Stimulated activated CD8-positive, alpha-beta memory T cell treated with anti-CD3 and anti-CD28 coated beads, Interleukin-2, amount 100 ng/mL, for 48 hours (primary cell): Measurements from ENCODE around the gene IFIT1B.
"Not testable (repeated sequence)": the region's sequence is repeated elsewhere in the genome, so short reads cannot be mapped to it uniquely, and the experiment has no call there.

Experiments used
- DNase-seq, 2 donors: peaks; one replicate each; pipeline ENCODE4 v3.0.0-alpha.2; 2020; ENCODE audit warnings: low read depth in 2 of 2

Gene IFIT1B

DNA sequence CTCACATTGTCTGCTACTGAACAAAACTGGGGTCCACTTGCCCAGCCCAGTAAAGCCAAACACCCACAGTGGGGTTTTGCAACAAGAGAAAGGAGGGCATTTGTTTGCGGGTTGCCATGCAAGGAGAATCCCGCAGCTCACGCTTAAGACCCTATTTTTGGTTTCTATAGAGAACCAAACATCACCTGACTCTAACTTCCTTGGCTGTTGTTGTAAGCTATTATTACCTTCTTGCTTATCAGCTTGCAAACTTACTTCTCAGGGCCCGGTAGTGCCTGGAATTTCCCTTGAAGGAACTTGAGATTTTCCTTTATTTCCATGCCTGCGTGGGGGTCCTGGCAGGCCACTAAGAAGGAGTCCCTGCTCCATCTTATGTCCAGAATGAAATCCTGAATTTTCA, 29.4 kb upstream of the IFIT1B start:
- DNase-seq = no peak

DNA sequence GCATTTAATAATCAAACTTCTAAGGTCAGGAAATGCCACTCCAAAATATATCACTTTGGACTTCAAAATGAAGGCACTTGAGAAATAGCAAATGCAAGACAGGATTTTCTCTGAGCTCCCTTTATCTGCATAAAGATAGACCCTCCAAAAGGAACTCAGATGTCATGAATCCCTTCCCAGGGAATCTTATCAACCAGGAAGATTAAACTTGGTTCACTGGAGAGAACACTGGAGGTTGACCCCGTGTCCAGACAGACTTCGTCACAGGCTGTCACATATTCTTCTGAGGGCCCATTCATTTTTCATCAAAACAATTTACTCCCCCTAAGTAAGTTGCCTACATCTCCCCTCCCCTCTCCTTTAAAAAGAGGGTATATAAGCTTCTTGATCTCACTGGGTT, 28.9 kb upstream of the IFIT1B start:
- DNase-seq = no peak

DNA sequence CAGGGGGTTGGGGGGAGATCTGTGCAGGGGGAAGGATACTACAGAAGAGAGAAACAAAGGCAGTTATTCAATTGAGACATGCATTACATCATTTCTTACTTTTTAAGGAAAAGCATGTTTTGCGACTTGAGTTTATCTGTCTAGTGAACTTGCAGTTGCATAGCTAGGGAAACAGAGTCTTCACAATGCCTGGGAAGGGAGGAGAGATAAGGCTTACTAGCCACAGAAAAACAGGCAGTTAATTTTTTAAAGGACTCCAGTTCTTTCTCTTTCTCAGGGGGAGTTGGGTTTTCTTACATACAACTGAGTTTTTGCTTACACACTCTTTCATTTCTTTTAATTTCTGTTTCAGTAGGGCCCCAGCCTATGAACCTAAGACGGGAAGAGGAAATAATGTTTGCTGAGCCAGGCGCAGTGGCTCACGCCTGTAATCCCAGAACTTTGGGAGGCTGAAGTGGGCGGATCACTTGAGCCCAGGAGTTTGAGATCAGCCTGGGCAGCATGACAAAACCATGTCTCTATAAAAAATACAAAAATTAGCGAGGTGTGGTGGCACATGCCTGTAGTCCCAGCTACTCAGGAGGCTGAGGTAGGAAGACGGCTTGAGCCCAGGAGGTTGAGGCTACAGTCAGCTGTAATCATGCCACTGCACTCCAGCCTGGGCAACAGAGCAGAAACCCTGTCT, 27.1 kb upstream of the IFIT1B start:
- not testable (repeated sequence) for DNase-seq

DNA sequence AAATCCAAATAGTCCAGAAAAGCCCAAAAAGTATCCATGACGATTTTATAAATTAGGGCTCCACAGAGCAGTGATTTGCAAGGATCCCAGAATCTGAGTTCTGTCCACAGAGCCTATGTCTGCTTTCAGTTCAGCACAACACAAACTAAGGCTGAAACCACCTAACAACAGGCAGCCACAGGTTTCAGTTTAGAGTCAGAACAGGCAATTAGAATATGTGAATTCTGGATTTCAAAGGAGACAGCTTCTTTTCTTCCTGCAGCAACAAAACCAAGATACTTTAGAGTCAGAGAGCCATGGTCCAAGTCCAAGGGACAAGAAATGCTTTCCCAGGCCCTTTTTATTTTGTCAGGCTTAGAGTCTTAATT, 26.5 kb upstream of the IFIT1B start:
- no peak for DNase-seq

DNA sequence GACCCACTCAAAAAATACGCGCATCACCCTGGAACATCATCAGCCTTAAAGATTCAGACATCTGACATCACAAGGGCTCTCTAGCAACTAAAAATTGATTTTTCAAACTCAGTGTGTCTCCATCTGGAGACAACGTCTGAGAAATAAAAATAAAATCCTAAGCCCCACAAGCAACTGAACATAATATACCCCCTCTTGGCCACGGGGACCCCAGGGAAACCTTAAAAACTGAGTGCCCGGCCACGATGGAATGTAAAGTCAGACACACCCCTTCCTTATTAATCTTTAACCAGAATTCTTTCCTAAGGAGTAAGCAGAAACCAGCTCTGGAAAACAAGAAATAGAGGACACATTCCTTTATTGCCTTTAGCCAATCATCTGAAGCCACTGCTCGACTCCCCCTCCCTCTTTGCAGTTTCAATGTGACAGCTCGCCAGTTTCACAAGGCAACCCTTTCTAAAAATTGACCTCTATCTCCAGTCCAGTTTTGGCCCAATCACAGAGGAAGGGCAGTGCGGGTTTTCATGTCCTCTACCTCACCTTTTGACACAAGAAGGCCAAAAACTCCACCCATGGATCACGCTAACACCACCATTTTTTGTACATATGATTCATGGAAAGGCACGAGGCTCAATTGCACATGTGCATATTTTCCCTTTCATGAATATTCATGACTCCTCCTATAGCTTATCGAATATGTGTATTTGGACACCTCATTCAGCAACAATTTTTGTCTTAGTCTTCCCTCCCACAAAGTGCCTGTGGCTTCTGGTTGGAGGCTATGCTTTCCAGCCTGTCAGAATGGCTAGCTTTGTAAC, 25.9 kb upstream of the IFIT1B start:
- DNase-seq = no peak

DNA sequence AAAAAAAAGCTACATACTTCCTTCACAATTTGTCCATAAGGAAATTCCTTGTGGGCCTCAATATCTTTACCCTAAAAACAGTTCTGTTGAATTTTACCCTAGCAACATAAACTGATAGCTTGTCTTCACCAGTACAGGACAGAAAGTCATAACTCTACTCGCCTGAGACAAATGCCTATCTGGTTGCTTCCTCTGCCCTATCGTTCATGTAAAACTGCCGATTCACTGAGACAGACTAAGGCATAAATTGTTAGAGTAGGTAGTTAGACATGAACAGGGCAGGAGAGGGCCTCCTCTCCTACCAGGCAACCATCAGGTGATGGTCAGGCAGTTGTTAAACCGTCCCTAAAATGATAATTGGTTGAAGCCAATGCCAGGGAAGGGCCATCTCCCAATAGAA, 25.1 kb upstream of the IFIT1B start:
- no peak for DNase-seq

DNA sequence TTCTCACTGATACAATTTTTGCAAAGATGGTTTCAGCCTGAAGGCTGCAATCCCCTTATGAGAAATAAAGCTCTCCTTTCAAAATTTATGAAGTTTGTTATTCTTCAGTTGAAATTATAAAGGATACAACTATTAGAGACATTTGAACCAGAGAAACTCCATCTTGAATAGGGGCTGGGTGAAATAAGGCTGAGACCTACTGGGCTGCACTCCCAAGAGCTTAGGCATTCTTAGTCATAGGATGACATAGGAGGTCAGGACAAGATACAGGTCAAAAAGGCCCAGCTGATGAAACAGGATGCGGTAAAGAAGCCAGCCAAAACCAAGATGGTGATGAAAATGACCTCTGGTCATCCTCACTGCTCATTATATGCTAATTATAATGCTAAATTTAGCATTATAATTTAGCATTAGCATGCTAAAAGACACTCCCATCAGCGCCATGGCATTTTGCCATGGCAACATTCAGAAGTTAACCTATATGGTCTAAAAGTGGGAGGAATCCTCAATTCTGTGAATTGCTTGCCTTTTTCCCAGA, 22.4 kb upstream of the IFIT1B start:
- DNase-seq = no peak

DNA sequence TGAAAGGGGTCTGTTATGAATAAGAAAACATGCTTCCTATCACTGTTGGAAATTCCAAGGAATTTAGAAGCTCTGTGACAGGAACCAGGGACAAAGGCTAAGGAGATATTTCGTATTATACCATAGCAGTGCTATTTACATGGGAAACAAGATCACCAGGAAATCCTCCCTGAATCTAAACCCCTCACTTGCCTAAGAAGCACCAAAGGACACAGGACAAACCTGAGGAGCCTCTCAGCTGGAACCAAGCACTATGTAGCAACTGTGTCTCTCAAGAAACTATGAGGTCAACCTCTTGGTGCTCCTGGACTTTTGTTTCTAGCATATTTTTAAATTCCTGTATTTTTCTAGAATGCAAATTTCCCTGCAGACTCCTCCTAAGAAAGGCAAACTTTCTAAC, 20.8 kb upstream of the IFIT1B start:
- no peak for DNase-seq

DNA sequence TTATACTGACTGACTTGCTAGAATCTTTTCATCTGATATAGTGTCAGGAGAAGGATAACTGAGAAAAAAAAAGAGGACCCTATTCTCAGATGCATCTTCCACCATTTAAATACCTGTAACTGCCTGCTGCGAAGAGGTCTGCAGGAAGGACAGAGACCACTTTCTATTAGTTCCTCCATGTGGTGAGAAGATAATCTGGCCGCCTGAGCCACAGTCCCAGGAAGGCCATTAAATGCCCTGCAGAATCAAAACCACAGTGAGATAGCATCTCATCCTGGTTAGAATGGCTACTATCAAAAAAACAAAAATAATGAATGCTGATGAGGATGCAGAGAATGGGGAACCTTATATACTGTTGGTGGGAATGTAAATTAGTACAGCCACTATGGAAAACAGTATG, 19.9 kb upstream of the IFIT1B start:
- no peak for DNase-seq

DNA sequence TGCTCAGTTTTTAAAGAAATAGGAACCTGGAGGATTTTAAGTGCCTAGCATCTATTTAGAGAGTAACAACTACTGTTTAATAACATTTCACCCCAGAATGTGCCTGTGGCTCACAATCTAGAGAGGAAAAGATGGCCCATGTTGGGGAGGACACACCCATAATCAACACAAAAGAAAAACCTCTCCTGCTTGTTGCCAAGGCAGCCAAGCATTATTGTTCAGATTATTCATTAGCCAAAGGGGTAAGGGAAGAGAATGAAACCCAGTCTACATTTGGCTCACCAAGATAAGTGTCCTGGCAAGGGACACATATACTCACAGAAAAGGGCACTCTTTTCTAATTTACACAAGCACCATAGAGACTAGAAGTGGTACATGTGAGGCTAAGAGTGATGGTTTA, 17.7 kb upstream of the IFIT1B start:
- no peak for DNase-seq

DNA sequence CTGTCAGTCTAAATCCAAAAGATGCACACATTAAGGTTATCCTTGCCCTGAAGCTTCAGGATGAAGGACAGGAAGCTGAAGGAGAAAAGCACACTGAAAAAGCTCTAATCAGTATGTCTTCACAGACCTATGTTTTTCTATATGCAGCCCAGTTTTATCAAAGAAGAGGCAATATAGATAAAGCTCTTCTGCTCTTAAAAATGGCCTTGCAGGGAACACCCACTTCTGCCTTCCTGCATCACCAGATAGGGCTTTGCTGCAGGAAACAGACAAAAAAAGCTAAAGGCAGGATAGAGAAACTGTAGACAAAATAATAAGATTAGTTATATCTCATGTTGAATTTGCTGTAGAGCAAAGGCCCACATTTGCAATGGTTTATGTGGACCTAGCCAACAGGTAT, 14.9 kb upstream of the IFIT1B start:
- no peak for DNase-seq

DNA sequence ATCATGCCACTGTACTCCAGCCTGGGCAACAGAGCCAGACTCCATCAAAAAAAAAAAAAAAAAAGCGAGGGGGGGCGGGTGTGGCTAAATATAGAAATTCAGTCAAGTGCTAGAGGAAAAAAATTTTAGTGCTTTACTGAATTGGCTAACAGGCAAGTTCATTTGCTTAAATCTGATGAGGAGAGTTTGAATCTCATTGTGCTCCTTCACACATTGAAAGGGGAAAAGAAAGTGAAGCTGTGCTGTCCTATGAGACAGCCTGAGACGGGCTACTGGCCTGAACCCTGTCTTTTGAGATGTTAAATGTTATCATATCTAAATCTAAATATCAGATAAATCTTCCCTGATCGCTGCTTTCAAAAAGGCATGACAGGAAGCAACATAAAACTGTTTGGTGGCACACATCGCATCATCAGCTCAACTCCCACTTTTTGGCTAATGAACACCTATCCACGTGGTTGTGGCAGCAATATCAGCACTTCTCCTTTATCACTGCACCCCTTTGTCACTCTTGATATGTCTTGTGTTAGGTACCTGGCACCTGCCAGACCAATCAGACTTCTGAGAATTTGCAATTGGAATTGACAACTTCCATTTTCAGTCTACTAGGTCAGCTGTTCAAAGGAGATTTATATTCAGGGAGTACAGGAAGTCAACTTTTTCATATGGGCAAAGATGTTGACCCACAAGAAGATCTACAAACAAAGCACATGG, 14.0 kb upstream of the IFIT1B start:
- no peak for DNase-seq

DNA sequence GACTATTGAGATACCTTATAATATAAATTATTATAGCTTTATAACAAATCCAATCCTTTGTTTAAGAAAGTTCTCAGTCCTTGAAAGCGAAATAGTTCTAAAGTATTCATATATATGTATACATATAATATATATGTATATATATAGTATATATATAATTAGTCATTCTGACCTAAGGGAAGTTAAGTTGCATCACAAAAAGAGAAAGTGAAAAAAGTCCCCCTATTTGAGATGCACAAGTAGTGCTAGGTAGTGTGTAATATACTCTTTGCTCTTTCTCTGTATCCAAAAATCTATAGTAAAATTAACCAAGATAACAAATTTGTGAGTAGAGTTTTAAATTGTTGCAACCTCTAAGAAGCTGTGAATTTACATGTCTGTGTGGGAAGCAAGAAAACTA, 13.3 kb upstream of the IFIT1B start:
- DNase-seq = no peak

DNA sequence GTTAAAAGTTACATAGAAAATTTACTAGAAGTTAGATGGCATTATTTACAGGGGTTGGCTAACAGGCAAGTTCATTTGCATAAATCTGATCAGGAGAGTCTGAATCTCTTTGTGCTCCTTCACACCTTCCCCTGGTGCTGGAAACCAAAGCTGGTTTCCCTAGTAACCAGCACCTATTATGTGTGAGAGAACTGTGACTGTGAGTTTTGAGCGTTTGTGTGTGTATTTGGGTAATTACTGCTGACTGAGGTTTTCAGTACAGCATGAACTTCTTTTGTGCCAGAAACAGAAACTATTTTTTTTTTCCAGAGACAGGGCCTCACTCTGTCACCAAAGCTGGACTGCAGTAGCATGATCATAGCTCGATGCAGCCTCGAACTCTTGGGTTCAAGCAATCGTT, 10.3 kb upstream of the IFIT1B start:
- no peak for DNase-seq

DNA sequence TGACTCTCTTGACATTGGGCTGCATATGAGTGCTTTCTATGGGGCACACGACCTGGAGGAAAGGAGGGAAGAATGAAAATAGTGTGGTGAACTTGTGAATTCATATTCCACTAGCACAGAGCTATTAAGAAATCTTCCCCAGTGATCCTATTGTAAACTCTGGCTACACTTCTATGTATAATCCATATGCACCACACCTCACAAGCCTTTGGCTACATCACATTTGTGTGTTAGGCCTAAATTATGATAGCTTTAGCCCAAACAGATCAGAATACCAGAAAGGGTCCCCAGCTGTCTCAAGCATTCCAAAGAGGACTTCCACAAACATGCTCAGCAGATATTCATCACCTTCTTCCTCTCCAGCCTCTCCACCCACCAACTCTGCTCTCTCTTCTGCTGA, 9.7 kb upstream of the IFIT1B start:
- no peak for DNase-seq

DNA sequence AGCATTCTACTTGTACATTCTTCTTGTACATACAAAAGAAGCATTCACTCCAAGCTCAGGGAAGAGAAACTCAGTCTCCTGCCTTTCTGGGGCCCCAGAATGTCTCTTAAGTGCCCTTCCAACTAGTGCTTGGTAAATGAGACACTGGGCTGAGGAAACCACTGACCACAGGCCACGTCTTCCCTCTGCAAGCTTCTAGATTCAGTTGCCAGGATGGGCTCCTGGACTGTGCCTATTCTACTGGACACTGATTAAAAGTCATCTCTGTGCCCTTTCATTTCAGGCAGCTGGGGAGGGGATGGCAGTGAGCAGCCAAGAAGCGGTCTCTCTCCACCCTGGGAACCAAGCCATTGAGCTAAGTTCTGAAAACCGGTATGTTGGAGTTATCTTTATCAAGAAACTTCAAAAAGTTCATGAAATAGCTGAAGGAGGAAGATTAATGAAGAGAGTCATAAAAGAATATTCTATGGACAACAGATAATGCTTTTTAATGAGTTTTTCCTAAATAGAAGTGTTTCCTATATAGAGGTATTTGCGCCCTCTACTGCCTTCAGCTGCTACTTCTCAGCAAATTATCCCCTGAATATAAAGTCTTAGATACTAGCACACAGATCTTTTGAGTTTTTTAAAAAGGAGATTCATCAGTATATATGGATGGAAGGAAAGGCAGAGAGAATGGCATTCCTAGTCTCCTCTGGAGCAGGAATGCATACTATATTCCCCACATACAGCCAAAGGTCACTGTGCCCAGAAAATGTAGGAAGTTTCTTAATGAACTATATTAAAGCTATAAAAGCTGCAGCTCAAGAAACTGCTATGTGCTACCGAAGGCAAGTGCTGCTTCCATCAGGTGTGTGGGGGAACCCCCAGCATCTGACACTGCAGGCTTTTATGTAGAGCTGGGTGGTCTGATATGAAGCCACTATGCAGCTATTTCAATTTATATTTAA, 8.4 kb upstream of the IFIT1B start:
- DNase-seq = no peak

DNA sequence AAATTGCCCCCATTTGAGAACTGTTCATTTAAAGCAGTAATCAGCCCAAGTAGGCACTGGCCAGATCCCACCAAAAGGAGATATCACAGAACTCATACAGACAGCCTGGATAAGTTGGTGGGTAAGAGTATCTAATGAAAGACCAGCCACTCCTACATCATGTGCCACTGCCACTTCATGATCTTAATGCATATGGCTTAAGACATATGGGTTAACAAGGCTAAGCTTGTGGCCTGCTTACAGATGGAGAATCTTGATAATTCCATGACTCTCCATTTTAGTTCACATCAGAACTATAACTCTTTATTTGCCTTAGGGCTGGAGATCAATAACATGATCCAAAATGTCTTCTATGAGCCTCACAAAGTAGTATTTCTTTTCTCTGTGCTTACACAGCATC, 6.8 kb upstream of the IFIT1B start:
- no peak for DNase-seq

DNA sequence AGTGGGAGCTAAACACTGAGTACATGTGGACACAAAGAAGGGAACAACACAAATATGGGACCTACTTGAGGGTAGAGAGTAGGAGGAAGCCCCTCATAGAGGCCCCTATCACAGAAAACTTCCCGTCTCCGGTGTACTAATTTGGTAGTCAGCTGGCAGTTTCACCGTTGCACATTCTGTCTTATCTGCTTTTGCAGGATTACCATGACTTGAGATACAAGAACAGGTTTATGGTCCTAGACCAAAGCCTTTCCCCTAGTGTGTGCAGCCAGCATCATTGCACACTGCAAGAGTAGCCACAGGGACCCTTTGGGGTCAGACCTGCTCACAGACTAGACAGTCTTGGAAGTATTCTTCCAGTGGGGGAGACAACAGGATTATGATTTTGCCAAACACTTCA, 5.9 kb upstream of the IFIT1B start:
- DNase-seq = no peak

DNA sequence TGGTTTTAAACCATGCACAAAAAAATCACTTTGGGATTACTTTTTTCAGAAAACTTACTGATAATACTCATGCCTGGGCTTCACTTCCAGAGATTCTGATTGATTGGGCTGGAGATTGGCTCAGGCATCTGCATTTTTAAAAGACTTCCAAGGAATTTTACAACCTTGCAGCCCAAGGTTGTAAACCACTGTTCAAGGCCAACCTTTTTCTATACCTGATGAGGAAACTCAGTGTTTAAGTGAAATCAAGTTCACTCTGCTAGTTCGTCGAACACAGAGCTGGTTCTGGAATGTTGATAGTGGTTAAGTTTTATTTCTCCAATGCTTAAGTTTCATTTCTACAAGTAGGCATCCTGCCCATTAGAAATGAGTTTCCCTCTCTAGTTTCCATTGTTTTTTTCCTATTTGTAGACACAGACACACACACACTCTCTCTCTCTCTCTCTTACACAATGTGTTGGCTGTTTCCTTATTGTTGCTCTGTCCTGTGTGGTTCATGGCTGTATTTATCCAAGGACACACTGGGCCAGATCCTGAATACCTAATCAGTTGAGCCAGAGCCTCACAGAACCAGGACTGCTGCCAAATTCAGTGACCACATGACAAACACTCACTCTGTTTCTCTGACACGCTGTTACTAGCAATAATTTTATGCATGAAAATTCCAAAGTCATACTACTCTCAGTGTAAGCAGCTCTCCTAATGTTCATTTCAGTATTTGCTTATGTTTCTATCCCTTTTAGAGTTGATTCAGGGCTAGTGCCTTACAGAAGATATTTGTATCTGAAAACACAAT, 3.7 kb upstream of the IFIT1B start:
- DNase-seq = no peak

DNA sequence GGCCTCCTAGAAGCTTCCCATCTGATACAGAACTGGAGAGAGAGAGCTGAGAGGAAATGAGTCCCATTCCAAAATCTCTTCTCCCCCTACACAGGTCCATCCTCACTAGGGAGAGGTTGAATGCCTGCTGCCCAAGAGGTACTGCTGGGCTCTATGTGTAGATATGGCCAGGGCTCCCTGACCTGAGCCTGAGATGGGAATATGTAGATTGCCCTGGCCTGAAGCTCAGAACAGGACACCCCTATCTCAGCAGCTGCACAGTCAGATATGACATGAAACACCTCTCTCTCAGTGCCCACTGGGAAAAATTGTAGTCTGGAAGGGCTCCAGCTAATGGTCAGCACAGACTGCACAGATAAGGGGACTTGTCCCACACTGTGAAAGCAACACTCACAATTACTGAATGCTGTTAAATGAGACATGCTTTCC, 3.1 kb upstream of the IFIT1B start:
- no peak for DNase-seq

DNA sequence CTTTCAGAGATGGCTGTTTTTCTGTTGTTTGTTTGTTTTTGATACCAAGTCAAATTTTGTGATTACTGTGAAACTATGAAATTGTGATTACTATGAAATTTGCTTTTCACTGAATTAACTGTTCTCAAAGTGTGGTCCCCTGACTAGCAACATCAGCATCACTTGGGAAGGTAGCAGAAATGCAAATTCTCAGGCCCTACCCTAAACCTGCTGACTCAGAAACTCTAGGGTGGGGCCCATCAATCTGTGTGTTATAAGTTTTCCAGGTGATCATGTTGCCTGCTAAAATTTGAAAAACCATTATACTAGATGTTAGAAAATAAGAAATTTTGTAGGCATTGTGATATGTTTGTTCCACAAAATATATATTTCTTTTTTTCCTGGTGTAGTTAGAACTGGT, 1.2 kb downstream of the IFIT1B start:
- DNase-seq = no peak
